HEK293T (cell line): ENCODE results near the gene APMAP.

ENCODE experiments used
- L3MBTL2 ChIP-seq: fragments of 450-650 bp; conservative IDR thresholded peaks from 2 replicates; pipeline ENCODE4 v1.6.1; 2016; ENCODE audit warnings: mild to moderate bottlenecking
- NFRKB ChIP-seq: fragments of 450-650 bp; IDR thresholded peaks from 2 replicates; pipeline ENCODE4 v1.6.1; 2016; ENCODE audit warnings: mild to moderate bottlenecking, moderate library complexity

DNA sequence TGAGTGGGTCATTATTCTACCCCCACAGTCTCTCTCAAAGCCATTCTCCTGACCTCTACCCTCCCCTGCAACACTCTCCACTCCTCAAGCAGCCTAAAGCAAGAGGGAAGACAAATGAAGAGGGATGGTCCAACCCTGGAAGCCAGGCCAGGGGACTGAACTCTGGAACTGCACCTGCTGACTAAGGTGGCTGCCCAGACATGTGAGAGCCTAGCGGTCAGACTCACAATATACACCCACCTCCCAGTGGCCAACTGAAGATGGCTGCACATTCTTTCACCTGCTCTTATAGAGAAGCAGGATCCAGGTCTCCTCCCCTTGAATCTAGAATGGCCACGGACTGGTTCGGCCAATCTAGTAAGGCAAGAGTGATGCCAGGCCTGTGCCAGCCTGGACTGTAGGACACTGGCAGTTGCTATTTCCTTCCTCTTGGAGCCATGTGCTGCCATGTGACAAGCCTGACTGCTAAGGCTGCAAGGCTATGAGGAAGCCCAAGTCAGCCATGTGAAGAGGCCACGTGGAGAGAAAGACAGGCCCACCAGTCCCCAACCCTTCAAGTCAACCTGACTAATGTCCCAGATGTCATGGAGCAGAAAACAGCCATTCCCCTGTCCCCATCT is 33.5 kb upstream of the APMAP start:
- TF ChIP-seq L3MBTL2 (no peak), NFRKB (no peak)
